NCI-H510A treated with DMSO at 0.1 percent for 48 hours (cell line): ENCODE measurements around the gene KRT2.

Source experiments
- DNase-seq: peaks from one replicate; lab custom pipeline; 2025; lab: John Stamatoyannopoulos, UW

KRT2 gene

GRCh38 chr12:52615208-52615868 lies 36.7 kb downstream of the KRT2 start:
- no peak for DNase-seq

GRCh38 chr12:52614381-52615207 lies 37.4 kb downstream of the KRT2 start:
- no peak for DNase-seq

DNA sequence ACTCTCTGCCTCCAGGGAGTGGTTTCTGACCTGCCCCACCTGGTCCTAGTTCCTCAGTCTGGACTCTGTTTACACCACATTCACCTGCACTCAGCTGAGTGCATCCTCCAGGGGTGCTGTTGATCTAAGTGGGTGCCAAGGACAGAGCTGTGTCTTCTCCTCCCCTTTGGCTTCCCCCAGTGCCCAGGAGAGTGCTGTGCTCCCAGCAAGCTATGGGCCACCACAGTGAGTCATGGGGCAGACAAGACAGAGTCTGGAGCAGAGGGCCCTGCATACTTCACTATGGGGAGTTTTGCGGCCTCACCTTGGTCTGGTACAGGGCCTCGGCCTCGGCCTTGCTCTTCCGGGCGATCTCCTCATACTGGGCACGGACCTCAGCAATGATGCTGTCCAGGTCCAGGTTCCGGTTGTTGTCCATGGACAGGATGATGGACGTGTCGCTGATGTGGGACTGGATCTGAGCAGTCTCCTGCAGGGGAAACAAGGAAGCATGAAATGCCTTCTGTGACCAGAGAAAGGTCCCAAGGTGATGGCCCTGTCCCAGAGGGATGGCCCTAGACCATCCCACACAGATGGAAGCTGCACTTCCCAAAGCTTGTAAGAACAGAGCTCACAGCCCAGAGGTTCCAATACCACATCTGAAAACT lies 38.5 kb downstream of the KRT2 start:
- DNase-seq: no peak

DNA sequence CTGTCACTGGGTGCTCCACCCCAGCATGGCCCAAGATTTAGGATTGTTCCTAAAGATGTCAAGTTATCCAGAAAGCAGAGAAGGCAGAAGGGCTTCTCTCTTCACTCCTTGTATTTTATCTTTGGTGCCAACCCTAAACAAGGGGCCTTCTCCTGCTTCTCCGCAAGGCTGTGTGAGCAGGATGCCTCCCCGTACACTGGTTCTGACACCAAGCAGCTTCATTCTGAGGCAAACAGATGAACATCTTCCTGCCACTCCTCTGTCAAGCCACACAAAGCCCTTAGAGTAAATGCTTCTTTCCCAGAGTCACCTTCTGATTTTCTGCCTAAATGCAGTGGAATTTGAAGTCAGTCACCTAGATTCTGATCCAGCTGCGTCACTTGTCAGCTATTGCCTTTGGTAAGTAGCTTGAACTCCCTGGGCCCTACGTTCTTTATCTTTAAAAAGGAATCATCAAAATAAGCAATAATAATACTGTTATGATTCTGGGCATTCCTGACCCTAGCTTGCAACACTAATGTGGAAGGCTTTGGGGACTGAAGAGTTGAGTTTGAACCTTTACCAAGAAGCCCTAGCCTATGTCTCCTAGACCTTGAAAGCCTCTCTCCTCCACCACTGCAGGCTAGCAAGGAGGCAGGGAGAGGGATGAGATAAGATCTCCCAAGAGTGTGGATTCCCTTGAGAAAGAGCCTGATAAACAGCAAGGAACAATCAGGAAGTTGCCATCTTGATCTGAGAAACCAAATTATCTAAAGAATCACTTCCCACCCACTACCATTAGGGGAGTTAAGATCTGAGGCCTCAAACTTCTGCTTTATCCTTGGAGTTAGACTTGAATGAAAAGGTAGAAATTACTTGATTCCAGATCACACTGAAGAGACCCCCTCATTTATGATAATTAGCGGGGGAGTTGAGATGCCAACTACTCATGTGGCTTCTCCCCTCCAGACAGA lies 39.3 kb downstream of the KRT2 start:
- no peak for DNase-seq

DNA sequence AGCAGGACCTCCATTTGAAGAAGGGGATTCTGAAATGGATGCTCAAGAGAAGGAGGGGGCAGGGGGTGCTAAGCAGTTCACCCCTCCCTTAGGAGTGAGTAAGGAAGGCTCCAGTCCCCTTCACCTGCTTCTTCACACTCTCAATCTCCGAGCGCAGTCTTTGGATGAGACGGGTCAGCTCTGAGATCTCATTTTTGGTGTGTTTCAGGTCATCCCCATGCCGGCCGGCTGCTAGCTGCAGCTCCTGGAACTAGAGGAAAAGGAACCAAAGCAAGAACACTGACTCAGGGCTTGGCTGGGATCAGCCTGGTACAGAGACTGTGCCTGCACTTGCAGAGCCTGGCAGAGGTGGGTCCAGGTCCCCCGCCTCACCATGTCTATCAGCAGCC lies 40.9 kb downstream of the KRT2 start:
- DNase-seq: no peak

GRCh38 chr12:52608826-52609630 lies 43.0 kb downstream of the KRT2 start:
- no peak for DNase-seq

GRCh38 chr12:52608161-52608560 lies 43.9 kb downstream of the KRT2 start:
- no peak for DNase-seq

DNA sequence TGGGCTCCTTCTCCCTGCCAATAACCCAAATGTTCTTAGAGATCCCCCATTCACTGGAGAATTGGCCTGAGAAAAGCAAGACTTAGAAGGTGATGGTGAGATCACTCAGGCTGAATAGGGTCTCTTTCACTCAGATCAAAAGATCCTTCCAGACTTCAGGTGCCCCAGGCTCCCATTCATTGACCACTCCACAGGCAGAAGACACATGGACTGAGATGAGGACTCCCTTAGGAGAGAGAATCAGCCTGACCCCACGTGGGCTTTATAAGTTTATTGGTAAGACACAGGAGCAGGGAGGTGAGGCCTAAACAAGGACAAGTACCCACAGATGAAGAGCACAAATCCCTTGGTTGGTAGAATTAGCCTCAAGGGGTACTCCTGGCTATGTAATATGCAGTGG lies 44.7 kb downstream of the KRT2 start:
- no peak for DNase-seq

DNA sequence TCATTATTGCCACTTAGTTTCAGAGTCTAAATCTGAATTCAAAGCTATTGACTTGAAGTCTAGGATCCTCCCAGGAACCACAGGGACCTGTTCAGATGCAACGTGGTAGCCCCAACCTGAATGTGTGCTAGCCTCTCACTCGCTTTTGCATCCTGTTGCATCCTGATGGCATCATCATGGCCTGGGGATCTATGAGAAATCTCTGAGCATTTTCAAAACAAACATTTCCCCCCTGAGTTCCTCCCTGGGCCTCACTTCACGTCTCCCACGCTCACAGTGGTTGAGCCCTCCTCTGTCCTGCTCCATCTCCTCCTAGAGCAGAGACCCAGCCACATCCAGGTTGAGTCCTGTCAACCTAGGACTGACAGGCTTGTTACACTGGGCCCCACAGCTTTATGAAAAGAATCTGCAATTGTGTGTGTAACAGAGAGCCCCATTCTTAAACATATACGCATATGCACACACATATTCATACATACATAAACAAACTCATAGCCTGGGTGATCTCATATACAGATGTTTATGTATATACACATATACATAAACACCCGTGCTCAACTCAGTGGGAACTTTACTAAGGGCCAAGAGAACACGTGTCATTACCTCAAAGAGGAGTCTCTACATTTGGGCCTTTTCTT lies 45.3 kb downstream of the KRT2 start:
- no peak for DNase-seq

GRCh38 chr12:52606096-52606495 lies 45.9 kb downstream of the KRT2 start:
- DNase-seq: no peak

DNA sequence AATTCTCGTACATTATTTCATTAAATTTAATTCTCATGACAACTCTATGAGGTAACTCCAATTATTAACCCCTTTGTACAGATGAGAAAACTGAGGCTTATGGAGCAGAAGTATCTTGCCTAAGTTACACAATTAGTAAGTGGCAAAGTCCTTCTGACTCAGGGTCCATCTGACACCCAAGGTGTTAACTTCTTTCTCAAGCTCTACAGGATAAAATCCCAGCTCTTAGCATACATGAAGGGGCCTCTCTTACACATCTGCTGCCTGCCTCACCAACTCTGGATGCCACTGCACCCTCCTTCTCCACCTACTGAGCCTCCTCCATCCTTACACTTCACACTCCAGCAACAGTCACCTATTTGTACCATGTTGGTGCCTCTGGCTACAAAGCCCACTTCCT lies 46.5 kb downstream of the KRT2 start:
- DNase-seq: no peak

- DNase-seq: no peak
Measured at GRCh38 chr12:52604859-52605258, 47.2 kb downstream of the KRT2 start.

GRCh38 chr12:52603314-52603713 lies 48.7 kb downstream of the KRT2 start:
- no peak for DNase-seq

DNA sequence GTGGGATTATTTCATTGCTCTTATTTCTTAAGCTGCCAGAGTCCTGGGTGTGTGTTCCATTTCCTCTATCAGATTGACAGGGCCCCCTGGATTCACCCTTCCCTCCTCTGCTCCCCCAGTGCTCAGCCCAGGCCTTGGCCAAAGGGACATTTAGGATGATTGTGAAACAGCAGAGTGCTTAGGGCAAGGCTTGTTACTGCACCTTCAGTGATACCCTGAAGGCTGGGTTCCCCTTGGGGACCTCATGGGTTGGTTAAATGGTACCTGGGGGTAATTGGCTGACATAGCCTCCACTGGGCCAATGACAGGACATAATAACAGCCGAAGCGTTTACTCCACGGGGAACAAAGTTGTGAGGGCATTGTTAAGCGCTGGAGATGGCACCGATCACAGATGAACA lies 49.5 kb downstream of the KRT2 start:
- DNase-seq: no peak

GRCh38 chr12:52601671-52602070 lies 50.3 kb downstream of the KRT2 start:
- DNase-seq: no peak

- DNase-seq: no peak
Measured at GRCh38 chr12:52600941-52601481, 51.0 kb downstream of the KRT2 start, which contains the start of gene KRT72. Gene KRT72 (minus strand): TSS chr12:52601463. CDS start chr12:52601452, 11 bp downstream.

DNA sequence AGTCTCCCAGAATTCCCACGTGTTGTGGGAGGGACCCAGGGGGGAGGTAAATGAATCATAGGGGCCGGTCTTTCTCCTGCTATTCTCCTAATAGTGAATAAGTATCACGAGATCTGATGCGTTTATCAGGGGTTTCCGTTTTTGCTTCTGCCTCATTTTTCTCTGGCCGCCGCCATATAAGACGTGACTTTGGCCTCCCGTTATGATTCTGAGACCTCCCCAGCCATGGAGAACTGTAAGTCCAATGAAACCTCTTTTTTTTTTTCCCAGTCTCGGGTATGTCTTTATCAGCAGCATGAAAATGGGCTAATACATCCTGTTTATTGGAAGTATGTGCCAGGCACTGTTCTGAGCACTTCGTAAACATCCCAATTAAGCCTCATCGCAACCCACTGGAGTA lies 51.5 kb downstream of the KRT2 start:
- DNase-seq: no peak

- no peak for DNase-seq
Measured at GRCh38 chr12:52600071-52600470, 51.9 kb downstream of the KRT2 start.

- no peak for DNase-seq
Measured at GRCh38 chr12:52598966-52599365, 53.0 kb downstream of the KRT2 start.
